A549 (cell line): ENCODE measurements around the gene SCYGR7.

Experiments
- BHLHE40 ChIP-seq: IDR thresholded peaks from 2 replicates; pipeline ENCODE4 v1.6.1; 2012; ENCODE audit warnings: low read depth, low read length, inconsistent platforms
- CTCF ChIP-seq: fragments of >200 bp; sonication (Bioruptor Twin); formaldehyde crosslinking; IDR thresholded peaks from 3 replicates; pipeline ENCODE4 v1.5.1; 2016
- ELK1 ChIP-seq: fragments of 150-350 bp; IDR thresholded peaks from 2 replicates; pipeline ENCODE4 v1.6.1; 2014; ENCODE audit warnings: low read depth, mild to moderate bottlenecking, low read length
- EP300 ChIP-seq, 2 experiments: fragments of >200 bp; sonication (Bioruptor Twin); formaldehyde crosslinking; IDR thresholded peaks; 2 replicates in 1 of 2; 3 replicates in 1 of 2; pipeline ENCODE4 v1.6.1; 2016 to 2017
- MAX ChIP-seq: IDR thresholded peaks from 2 replicates; pipeline ENCODE4 v1.6.1; 2012
- POLR2A ChIP-seq: IDR thresholded peaks from 2 replicates; pipeline ENCODE4 v1.6.1; 2012; ENCODE audit warnings: mild to moderate bottlenecking, low read length

- TF ChIP-seq CTCF = no peak
- TF ChIP-seq EP300 (IDR thresholded peaks at IDR 0.05) = no peak
- TF ChIP-seq MAX = peak; percentile 55
- TF ChIP-seq ELK1 = no peak
- no peak for TF ChIP-seq BHLHE40
- TF ChIP-seq POLR2A = peak; percentile 18; the same call in 1 of the 2 replicates
Measured at GRCh38 chr2:227717687-227718567, 10.2 kb upstream of the SCYGR7 start, which contains the start of gene SLC19A3.
